GM19023 (cell line): Measurements from ENCODE around the gene TMEM47.

Source experiments
- ATAC-seq: cut with Tn5 transposase; IDR thresholded peaks from one replicate; pipeline ENCODE4 v1.9.1; 2021; ENCODE audit warnings: mild to moderate bottlenecking, moderate library complexity; ENCODE audit not compliant: unreplicated experiment

The TMEM47 gene

GRCh38 chrX:34586346-34586911 lies 70.7 kb downstream of the TMEM47 start:
- ATAC-seq, result no peak

- ATAC-seq, result no peak
Measured at GRCh38 chrX:34585561-34585960, 71.5 kb downstream of the TMEM47 start.

- no peak for ATAC-seq
Measured at GRCh38 chrX:34584781-34585180, 72.3 kb downstream of the TMEM47 start.

GRCh38 chrX:34580069-34580468 lies 77.0 kb downstream of the TMEM47 start:
- no peak for ATAC-seq

GRCh38 chrX:34578237-34578636 lies 78.8 kb downstream of the TMEM47 start:
- no peak for ATAC-seq
